NK-92 treated with Interleukin-12 subunit alpha and Interleukin-12 subunit beta, amount 100 ng/mL, for 24 hours (cell line): ENCODE measurements around the gene GFY.

Source experiments
- DNase-seq: peaks from one replicate; lab custom pipeline; 2025; lab: John Stamatoyannopoulos, UW

Gene GFY

GRCh38 chr19:49425178-49425577, at the start of gene GFY:
GFY (plus strand) TSS chr19:49425388; CDS start chr19:49426431, 1,043 bp downstream.
- DNase-seq, result no peak

- DNase-seq, result no peak
Observed at GRCh38 chr19:49378512-49378911, 46.7 kb upstream of the GFY start.

- DNase-seq, result no peak
Observed at GRCh38 chr19:49380391-49380790, 44.8 kb upstream of the GFY start.

GRCh38 chr19:49382639-49383038, 42.5 kb upstream of the GFY start:
- no peak for DNase-seq

- DNase-seq, result no peak
Observed at GRCh38 chr19:49383599-49383998, 41.6 kb upstream of the GFY start.

- DNase-seq, result no peak
Observed at GRCh38 chr19:49387936-49388372, 37.2 kb upstream of the GFY start, which contains the start of gene KASH5. KASH5 (plus strand) TSS chr19:49388249; CDS start chr19:49390884, 2,635 bp downstream.

- DNase-seq, result no peak
Observed at GRCh38 chr19:49389406-49389805, 35.8 kb upstream of the GFY start.

GRCh38 chr19:49390131-49390928, 34.9 kb upstream of the GFY start:
- no peak for DNase-seq

- no peak for DNase-seq
Observed at GRCh38 chr19:49390929-49391359, 34.2 kb upstream of the GFY start.

GRCh38 chr19:49391581-49392399, 33.4 kb upstream of the GFY start:
- peak; percentile 61 for DNase-seq

GRCh38 chr19:49393881-49394280, 31.3 kb upstream of the GFY start:
- DNase-seq, result no peak

GRCh38 chr19:49395581-49396407, 29.4 kb upstream of the GFY start:
- DNase-seq, result no peak

- no peak for DNase-seq
Observed at GRCh38 chr19:49396738-49397505, 28.3 kb upstream of the GFY start.

- no peak for DNase-seq
Observed at GRCh38 chr19:49398001-49398615, 27.1 kb upstream of the GFY start.

- DNase-seq, result no peak
Observed at GRCh38 chr19:49398931-49399330, 26.3 kb upstream of the GFY start.

- no peak for DNase-seq
Observed at GRCh38 chr19:49400029-49400428, 25.2 kb upstream of the GFY start.

GRCh38 chr19:49403404-49404187, 21.6 kb upstream of the GFY start:
- DNase-seq, result no peak

- DNase-seq, result no peak
Observed at GRCh38 chr19:49407079-49407478, 18.1 kb upstream of the GFY start.

- DNase-seq, result no peak
Observed at GRCh38 chr19:49407482-49408015, 17.6 kb upstream of the GFY start.
